HEK293 (cell line): Measurements from ENCODE around the gene NR2F2.

Experiments used
- CTCF ChIA-PET: fragments of 350-600 bp; formaldehyde crosslinking; extraction: SDS; loops from one replicate; lab custom pipeline; 2021; ENCODE audit warnings: antibody characterized with exemption; lab: Yijun Ruan, JAX
- POLR2A ChIA-PET: fragments of 300-600 bp; formaldehyde crosslinking; extraction: SDS; loops from one replicate; lab custom pipeline; 2020; ENCODE audit warnings: antibody characterized with exemption, inconsistent platforms; lab: Yijun Ruan, JAX
- H3K27ac ChIP-seq: fragments of 200-500 bp; sonication (Bioruptor generic); 2 replicates; pipeline ENCODE4 v1.5.1; 2014; ENCODE audit warnings: low read depth, low read length, control low read depth, inconsistent platforms; ENCODE audit errors: extremely low read depth
- H3K36me3 ChIP-seq, 2 experiments: fragments of 200-500 bp in 1 of 2; sonication (Bioruptor generic) in 1 of 2; 1 replicate in 1 of 2; 2 replicates in 1 of 2; pipeline ENCODE4 v1.5.1; 2014 to 2017; ENCODE audit warnings: inconsistent platforms in 2 of 2, low read length in 2 of 2; ENCODE audit not compliant: control insufficient read depth in 2 of 2, insufficient read depth in 1 of 2
- H3K4me1 ChIP-seq: fragments of 200-500 bp; sonication (Bioruptor generic); 2 replicates; pipeline ENCODE4 v1.5.1; 2014; ENCODE audit warnings: mild to moderate bottlenecking, low read length, inconsistent platforms; ENCODE audit not compliant: control insufficient read depth, insufficient read depth
- H3K4me3 ChIP-seq: 2 replicates; pipeline ENCODE4 v1.5.1; 2011; ENCODE audit warnings: low read depth, mild to moderate bottlenecking, control low read depth, low read length, moderate library complexity
- H3K9me3 ChIP-seq: fragments of 200-500 bp; sonication (Bioruptor generic); 2 replicates; pipeline ENCODE4 v1.5.1; 2014; ENCODE audit warnings: low read depth, low read length, inconsistent platforms; ENCODE audit not compliant: control insufficient read depth, insufficient read depth
- BCL11B ChIP-seq: fragments of 450-650 bp; formaldehyde crosslinking; IDR thresholded peaks from 2 replicates; pipeline ENCODE4 v1.5.1; 2016; ENCODE audit warnings: low read depth, missing biosample characterization, missing genetic modification characterization
- GFI1B ChIP-seq: fragments of 450-650 bp; formaldehyde crosslinking; IDR thresholded peaks from 2 replicates; pipeline ENCODE4 v1.5.1; 2016; ENCODE audit warnings: missing biosample characterization, missing genetic modification characterization
- GLI2 ChIP-seq: fragments of 450-650 bp; formaldehyde crosslinking; IDR thresholded peaks from 2 replicates; pipeline ENCODE4; 2017; ENCODE audit warnings: missing biosample characterization, missing genetic modification characterization, low read depth, borderline replicate concordance
- GLIS1 ChIP-seq: fragments of 450-650 bp; formaldehyde crosslinking; IDR thresholded peaks from 2 replicates; pipeline ENCODE4 v1.5.1; 2016; ENCODE audit warnings: missing biosample characterization, missing genetic modification characterization
- GLIS2 ChIP-seq: fragments of 450-650 bp; formaldehyde crosslinking; IDR thresholded peaks from 2 replicates; pipeline ENCODE4 v1.5.1; 2016; ENCODE audit warnings: missing biosample characterization, missing genetic modification characterization
- IKZF3 ChIP-seq: fragments of 450-650 bp; IDR thresholded peaks from 2 replicates; pipeline ENCODE4 v1.5.0; 2018; ENCODE audit warnings: missing biosample characterization, mild to moderate bottlenecking, missing genetic modification characterization, moderate library complexity
- KLF1 ChIP-seq: fragments of 450-650 bp; formaldehyde crosslinking; IDR thresholded peaks from 2 replicates; pipeline ENCODE4 v1.5.1; 2016; ENCODE audit warnings: missing biosample characterization, missing genetic modification characterization
- KLF10 ChIP-seq: fragments of 450-650 bp; IDR thresholded peaks from 2 replicates; pipeline ENCODE4 v1.5.1; 2018; ENCODE audit warnings: missing biosample characterization, mild to moderate bottlenecking, missing genetic modification characterization
- OSR2 ChIP-seq: fragments of 450-650 bp; formaldehyde crosslinking; IDR thresholded peaks from 2 replicates; pipeline ENCODE4 v1.5.1; 2016; ENCODE audit warnings: missing biosample characterization, missing genetic modification characterization
- OVOL3 ChIP-seq: fragments of 450-650 bp; formaldehyde crosslinking; IDR thresholded peaks from 2 replicates; pipeline ENCODE4 v1.5.1; 2016; ENCODE audit warnings: missing biosample characterization, missing genetic modification characterization
- REPIN1 ChIP-seq: fragments of 450-650 bp; formaldehyde crosslinking; IDR thresholded peaks from 2 replicates; pipeline ENCODE4 v1.5.1; 2017; ENCODE audit warnings: missing biosample characterization, missing genetic modification characterization, low read depth
- SCRT1 ChIP-seq: fragments of 450-650 bp; formaldehyde crosslinking; IDR thresholded peaks from 2 replicates; pipeline ENCODE4 v1.5.1; 2016; ENCODE audit warnings: missing biosample characterization, missing genetic modification characterization, borderline replicate concordance
- WT1 ChIP-seq: fragments of 450-650 bp; formaldehyde crosslinking; IDR thresholded peaks from 2 replicates; pipeline ENCODE4 v1.5.1; 2016; ENCODE audit warnings: missing biosample characterization, missing genetic modification characterization
- YY1 ChIP-seq: fragments of 450-650 bp; formaldehyde crosslinking; IDR thresholded peaks from 2 replicates; pipeline ENCODE4 v1.5.1; 2018; ENCODE audit warnings: missing biosample characterization, missing genetic modification characterization
- ZBTB8A ChIP-seq: fragments of 450-650 bp; formaldehyde crosslinking; IDR thresholded peaks from 2 replicates; pipeline ENCODE4 v1.5.1; 2016; ENCODE audit warnings: missing biosample characterization, missing genetic modification characterization
- ZFP3 ChIP-seq: fragments of 450-650 bp; formaldehyde crosslinking; IDR thresholded peaks from 2 replicates; pipeline ENCODE4 v1.5.1; 2016; ENCODE audit warnings: low read depth, missing biosample characterization, missing genetic modification characterization
- ZNF148 ChIP-seq: fragments of 450-650 bp; formaldehyde crosslinking; IDR thresholded peaks from 2 replicates; pipeline ENCODE4 v1.5.0; 2017; ENCODE audit warnings: missing biosample characterization, missing genetic modification characterization, borderline replicate concordance
- ZNF169 ChIP-seq: fragments of 450-650 bp; formaldehyde crosslinking; IDR thresholded peaks from 2 replicates; pipeline ENCODE4 v1.5.1; 2016; ENCODE audit warnings: missing biosample characterization, missing genetic modification characterization
- ZNF302 ChIP-seq: fragments of 450-650 bp; formaldehyde crosslinking; IDR thresholded peaks from 2 replicates; pipeline ENCODE4 v1.5.1; 2016; ENCODE audit warnings: missing biosample characterization, missing genetic modification characterization, low read depth
- ZNF366 ChIP-seq: fragments of 450-650 bp; formaldehyde crosslinking; conservative IDR thresholded peaks from 2 replicates; pipeline ENCODE4 v1.5.1; 2016; ENCODE audit warnings: missing biosample characterization, missing genetic modification characterization
- ZNF423 ChIP-seq: fragments of 450-650 bp; formaldehyde crosslinking; IDR thresholded peaks from 2 replicates; pipeline ENCODE4 v1.5.1; 2016; ENCODE audit warnings: missing biosample characterization, missing genetic modification characterization
- ZNF549 ChIP-seq: fragments of 450-650 bp; IDR thresholded peaks from 2 replicates; pipeline ENCODE4 v1.5.1; 2018; ENCODE audit warnings: missing biosample characterization, missing genetic modification characterization, mild to moderate bottlenecking, inconsistent platforms, moderate library complexity
- ZNF571 ChIP-seq: fragments of 450-650 bp; formaldehyde crosslinking; IDR thresholded peaks from 2 replicates; pipeline ENCODE4 v1.5.0; 2017; ENCODE audit warnings: missing biosample characterization, missing genetic modification characterization
- ZNF776 ChIP-seq: fragments of 450-650 bp; formaldehyde crosslinking; IDR thresholded peaks from 2 replicates; pipeline ENCODE4 v1.5.0; 2017; ENCODE audit warnings: missing biosample characterization, missing genetic modification characterization, borderline replicate concordance
- ZNF791 ChIP-seq: fragments of 450-650 bp; formaldehyde crosslinking; IDR thresholded peaks from 2 replicates; pipeline ENCODE4 v1.5.1; 2016; ENCODE audit warnings: missing biosample characterization, missing genetic modification characterization
- ZNF843 ChIP-seq: fragments of 450-650 bp; formaldehyde crosslinking; IDR thresholded peaks from 2 replicates; pipeline ENCODE4 v1.5.1; 2016; ENCODE audit warnings: missing biosample characterization, missing genetic modification characterization
- ZSCAN30 ChIP-seq: fragments of 450-650 bp; IDR thresholded peaks from 2 replicates; pipeline ENCODE4 v1.5.1; 2018; ENCODE audit warnings: missing biosample characterization, mild to moderate bottlenecking, missing genetic modification characterization, moderate library complexity
- ZXDB ChIP-seq: fragments of 450-650 bp; formaldehyde crosslinking; IDR thresholded peaks from 2 replicates; pipeline ENCODE4 v1.5.1; 2016; ENCODE audit warnings: missing biosample characterization, missing genetic modification characterization
- TF ChIP-seq, protein P1 (sequence below): fragments of 450-650 bp; formaldehyde crosslinking; IDR thresholded peaks from 2 replicates; pipeline ENCODE4; 2016; ENCODE audit warnings: missing biosample characterization, missing genetic modification characterization
- TF ChIP-seq, protein P2 (sequence below): fragments of 450-650 bp; formaldehyde crosslinking; IDR thresholded peaks from 2 replicates; pipeline ENCODE4 v1.5.1; 2016; ENCODE audit warnings: missing biosample characterization, missing genetic modification characterization
- TF ChIP-seq, protein P3 (sequence below): fragments of 450-650 bp; IDR thresholded peaks from 2 replicates; pipeline ENCODE4 v1.5.1; 2018; ENCODE audit warnings: missing biosample characterization, mild to moderate bottlenecking, missing genetic modification characterization

NR2F2 gene

GRCh38 chr15:96342406-96343112 lies 12.1 kb downstream of the NR2F2 start:
- Histone ChIP-seq H3K27ac (peak overlapping the region; percentile 96), H3K36me3 (peaks cover 10 to 16% of the 10 kb centered on the region in 2 experiments), H3K4me1 (peaks cover 35% of the 10 kb centered on the region), H3K9me3 (no peaks in the 10 kb centered on the region), H3K4me3 (no peak overlapping the region)
- CTCF ChIA-PET: interaction anchor here (0.7 to 1.1 kb wide), 3 partner anchors 11 to 1412 kb away, joined by 3 to 5 read pairs (median 3); no protein-coding TSS in a partner anchor
- POLR2A ChIA-PET: no interaction called here
- TF ChIP-seq KLF10 (tag by site-specific recombination) (0 out of 2 replicates have a peak, but pooled peaks have one; percentile 5), GLI2 (tag by site-specific recombination) (0 out of 2 replicates have a peak, but pooled peaks have one; percentile 46), ZNF791 (tag by site-specific recombination) (no peak), YY1 (0 out of 2 replicates have a peak, but pooled peaks have one; percentile 14), ZNF169 (no peak), ZNF302 (no peak), ZNF148 (no peak), OSR2 (tag by site-specific recombination) (peak; percentile 77), KLF1 (no peak), BCL11B (tag by site-specific recombination) (peak; percentile 77; the same call in 1 of the 2 replicates), ZNF423 (0 out of 2 replicates have a peak, but pooled peaks have one; percentile 28), ZFP3 (tag by site-specific recombination) (no peak), IKZF3 (tag by site-specific recombination) (peak; percentile 76), GLIS2 (tag by site-specific recombination) (0 out of 2 replicates have a peak, but pooled peaks have one; percentile 22), ZNF843 (tag by site-specific recombination) (peak; percentile 92), ZXDB (tag by site-specific recombination) (peak; percentile 48; the same call in 1 of the 2 replicates), GLIS1 (0 out of 2 replicates have a peak, but pooled peaks have one; percentile 31), WT1 (tag by site-specific recombination) (no peak), ZSCAN30 (peak; percentile 79), OVOL3 (tag by site-specific recombination) (peak; percentile 74; the same call in 1 of the 2 replicates), ZNF366 (tag by site-specific recombination) (peak; percentile 24; the same call in 1 of the 2 replicates), SCRT1 (tag by site-specific recombination) (peak; percentile 56; the same call in 1 of the 2 replicates), ZNF776 (tag by site-specific recombination) (no peak), ZNF571 (tag by site-specific recombination) (no peak), GFI1B (tag by site-specific recombination) (peak; percentile 67; the same call in 1 of the 2 replicates), ZNF549 (tag by site-specific recombination) (no peak), ZBTB8A (tag by site-specific recombination) (peak; percentile 80), REPIN1 (0 out of 2 replicates have a peak, but pooled peaks have one; percentile 14)
- TF ChIP-seq, protein P1, sequence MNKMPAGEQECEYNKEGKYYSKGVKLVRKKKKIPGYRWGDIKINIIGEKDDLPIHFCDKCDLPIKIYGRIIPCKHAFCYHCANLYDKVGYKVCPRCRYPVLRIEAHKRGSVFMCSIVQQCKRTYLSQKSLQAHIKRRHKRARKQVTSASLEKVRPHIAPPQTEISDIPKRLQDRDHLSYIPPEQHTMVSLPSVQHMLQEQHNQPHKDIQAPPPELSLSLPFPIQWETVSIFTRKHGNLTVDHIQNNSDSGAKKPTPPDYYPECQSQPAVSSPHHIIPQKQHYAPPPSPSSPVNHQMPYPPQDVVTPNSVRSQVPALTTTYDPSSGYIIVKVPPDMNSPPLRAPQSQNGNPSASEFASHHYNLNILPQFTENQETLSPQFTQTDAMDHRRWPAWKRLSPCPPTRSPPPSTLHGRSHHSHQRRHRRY: no peak
- TF ChIP-seq, protein P2, sequence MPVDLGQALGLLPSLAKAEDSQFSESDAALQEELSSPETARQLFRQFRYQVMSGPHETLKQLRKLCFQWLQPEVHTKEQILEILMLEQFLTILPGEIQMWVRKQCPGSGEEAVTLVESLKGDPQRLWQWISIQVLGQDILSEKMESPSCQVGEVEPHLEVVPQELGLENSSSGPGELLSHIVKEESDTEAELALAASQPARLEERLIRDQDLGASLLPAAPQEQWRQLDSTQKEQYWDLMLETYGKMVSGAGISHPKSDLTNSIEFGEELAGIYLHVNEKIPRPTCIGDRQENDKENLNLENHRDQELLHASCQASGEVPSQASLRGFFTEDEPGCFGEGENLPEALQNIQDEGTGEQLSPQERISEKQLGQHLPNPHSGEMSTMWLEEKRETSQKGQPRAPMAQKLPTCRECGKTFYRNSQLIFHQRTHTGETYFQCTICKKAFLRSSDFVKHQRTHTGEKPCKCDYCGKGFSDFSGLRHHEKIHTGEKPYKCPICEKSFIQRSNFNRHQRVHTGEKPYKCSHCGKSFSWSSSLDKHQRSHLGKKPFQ (tag by site-specific recombination): 0 out of 2 replicates have a peak, but pooled peaks have one; percentile 59
- TF ChIP-seq, protein P3, sequence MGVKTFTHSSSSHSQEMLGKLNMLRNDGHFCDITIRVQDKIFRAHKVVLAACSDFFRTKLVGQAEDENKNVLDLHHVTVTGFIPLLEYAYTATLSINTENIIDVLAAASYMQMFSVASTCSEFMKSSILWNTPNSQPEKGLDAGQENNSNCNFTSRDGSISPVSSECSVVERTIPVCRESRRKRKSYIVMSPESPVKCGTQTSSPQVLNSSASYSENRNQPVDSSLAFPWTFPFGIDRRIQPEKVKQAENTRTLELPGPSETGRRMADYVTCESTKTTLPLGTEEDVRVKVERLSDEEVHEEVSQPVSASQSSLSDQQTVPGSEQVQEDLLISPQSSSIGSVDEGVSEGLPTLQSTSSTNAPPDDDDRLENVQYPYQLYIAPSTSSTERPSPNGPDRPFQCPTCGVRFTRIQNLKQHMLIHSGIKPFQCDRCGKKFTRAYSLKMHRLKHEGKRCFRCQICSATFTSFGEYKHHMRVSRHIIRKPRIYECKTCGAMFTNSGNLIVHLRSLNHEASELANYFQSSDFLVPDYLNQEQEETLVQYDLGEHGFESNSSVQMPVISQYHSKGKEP (tag by site-specific recombination): peak; percentile 56; the same call in 1 of the 2 replicates
